Measurements from ENCODE around the gene MYH6. TPM values are rescaled to one million over a fixed set of nuclear protein-coding genes. Genes with fewer than 3 reads are reported as not detected.

Gene MYH6
- total and polyA plus RNA-seq, 2 donors (not counting 1 experiment from before 2014, with no cell fraction given) = not detected

DNA sequence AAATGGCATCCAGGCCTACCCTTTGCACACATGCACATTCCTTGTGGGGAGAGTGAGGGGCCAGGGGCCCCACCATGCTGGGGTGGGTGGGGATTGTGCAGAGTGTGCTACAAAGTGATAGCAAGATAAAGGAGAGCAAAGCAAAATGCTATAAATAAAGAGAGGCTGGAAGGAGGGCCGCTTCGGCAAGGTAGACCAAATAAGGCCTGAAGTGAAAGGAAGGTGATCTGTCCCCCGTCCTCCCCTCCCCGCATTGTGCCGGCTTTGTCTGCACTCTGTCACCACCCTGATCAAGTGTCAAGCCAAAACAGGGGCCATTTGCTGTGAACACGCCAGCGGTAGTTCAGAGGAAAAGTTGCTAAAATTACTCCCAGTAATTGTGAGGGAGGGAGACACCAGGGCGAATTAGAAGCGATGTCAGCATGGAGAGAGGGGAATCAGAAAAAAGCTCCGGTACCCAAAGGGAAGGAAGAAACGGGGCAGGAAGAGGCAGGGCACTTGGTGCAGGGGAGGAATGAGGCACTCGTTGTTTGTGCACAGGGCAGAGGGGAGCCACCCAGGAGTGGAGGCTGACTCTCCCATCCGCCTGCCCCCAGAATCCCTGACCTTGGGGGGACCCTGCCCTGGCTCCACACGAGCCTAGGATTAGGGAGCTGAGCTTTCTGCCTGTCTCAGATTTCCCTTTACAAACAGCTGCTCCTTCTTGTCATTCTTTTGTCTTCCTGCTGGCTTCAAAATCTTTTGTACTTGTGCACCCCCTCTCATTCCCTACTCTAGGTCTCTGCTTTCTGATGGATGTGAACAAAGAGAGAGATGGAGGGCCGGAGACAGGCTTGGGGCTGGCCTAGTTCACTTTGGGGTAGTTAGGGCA lies 30.3 kb upstream of the MYH6 start:
- Histone ChIP-seq H3K4me1 (ENCODE audit: control insufficient read depth, extremely low read depth, insufficient read depth, low read length) (no peaks in the 10 kb centered on the region), H3K4me3 (replicated peaks in 1 of 4; ENCODE audit: control extremely low read depth in 1 of 4, insufficient read depth in 1 of 4, low read depth in 3 of 4, low read length in 4 of 4) (no peak overlapping the region), H3K9ac (ENCODE audit: insufficient read depth, low read length) (no peak overlapping the region), H3K27ac (ENCODE audit: insufficient read depth, low read length) (no peak overlapping the region), H3K27me3 (ENCODE audit: control insufficient read depth, insufficient read depth, low read length) (peaks cover 5% of the 10 kb centered on the region), H3K79me2 (ENCODE audit: control insufficient read depth, insufficient read depth, low read length) (no peaks in the 10 kb centered on the region), H3K4me2 (ENCODE audit: extremely low read depth, insufficient read depth, low read length) (no peak overlapping the region), H3K9me3 (ENCODE audit: control insufficient read depth, insufficient read depth, low read depth, low read length) (no peaks in the 10 kb centered on the region), H3K36me3 (ENCODE audit: control insufficient read depth, insufficient read depth, low read length) (no peaks in the 10 kb centered on the region), H2AFZ (ENCODE audit: low read length) (no peak overlapping the region), H4K20me1 (ENCODE audit: control insufficient read depth, extremely low read depth, insufficient read depth, low read length) (no peaks in the 10 kb centered on the region)
- TF ChIP-seq, protein P1, sequence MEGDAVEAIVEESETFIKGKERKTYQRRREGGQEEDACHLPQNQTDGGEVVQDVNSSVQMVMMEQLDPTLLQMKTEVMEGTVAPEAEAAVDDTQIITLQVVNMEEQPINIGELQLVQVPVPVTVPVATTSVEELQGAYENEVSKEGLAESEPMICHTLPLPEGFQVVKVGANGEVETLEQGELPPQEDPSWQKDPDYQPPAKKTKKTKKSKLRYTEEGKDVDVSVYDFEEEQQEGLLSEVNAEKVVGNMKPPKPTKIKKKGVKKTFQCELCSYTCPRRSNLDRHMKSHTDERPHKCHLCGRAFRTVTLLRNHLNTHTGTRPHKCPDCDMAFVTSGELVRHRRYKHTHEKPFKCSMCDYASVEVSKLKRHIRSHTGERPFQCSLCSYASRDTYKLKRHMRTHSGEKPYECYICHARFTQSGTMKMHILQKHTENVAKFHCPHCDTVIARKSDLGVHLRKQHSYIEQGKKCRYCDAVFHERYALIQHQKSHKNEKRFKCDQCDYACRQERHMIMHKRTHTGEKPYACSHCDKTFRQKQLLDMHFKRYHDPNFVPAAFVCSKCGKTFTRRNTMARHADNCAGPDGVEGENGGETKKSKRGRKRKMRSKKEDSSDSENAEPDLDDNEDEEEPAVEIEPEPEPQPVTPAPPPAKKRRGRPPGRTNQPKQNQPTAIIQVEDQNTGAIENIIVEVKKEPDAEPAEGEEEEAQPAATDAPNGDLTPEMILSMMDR (conservative IDR thresholded peaks at IDR 0.05 in 1 of 2, IDR thresholded peaks at IDR 0.05 in 1 of 2; ENCODE audit: low read depth in 1 of 2, low read length in 2 of 2) = no peak
- TF ChIP-seq EZH2 (IDR thresholded peaks at IDR 0.05; ENCODE audit: low read length, missing control alignments) = no peak
- no peak for DNase-seq (ENCODE audit: low read depth in 2 of 2)

DNA sequence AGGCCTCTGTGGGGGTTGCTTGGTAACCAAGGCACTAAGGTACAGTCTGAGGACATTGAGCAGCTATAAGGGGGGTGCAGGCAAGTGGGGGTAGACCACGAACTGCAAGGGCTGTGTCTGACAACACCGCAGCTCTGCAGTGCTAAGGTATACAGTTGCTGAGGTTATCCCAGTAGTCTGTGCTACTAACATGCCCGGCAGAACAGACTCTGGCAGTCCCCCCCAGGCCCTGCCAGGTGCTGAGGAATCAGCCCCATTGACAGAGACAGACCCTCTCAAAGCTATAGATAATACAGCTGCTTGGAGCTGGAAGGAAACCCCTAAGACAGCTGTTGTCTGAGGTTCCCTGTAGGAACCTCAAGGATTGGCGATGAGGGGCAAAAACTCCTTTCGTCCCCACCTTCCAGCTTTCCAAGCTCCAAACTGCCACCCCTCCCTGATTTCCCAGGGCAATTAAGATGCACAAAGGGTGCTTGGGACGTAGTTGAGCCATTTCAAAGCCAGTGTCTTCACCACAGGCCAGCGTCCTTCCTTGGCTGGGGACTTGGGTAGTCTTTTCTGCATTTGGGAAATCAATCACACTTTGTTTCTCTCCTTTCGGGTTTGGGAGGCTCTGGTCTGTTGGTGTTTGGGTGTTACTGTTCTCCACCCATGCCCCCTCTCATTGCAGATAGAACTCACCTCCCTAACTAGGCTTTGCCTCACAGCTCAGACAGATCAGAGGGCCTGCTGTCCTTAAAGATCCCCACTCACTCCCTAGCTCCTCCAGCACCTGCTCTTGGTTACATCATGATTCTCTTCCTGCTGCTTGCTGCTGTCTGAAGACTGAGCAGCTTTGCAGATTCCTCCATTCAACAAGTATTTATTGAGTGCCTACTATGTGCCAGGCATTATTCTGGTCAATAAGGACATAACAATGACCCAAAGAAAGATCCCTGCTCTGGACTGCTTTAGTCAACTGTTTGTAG lies 29.3 kb upstream of the MYH6 start:
- no peak overlapping the region for H3K27ac ChIP-seq (ENCODE audit: insufficient read depth, low read length)
- H2AFZ ChIP-seq (ENCODE audit: low read length) = no peak overlapping the region
- no peak for TF ChIP-seq EZH2 (IDR thresholded peaks at IDR 0.05; ENCODE audit: low read length, missing control alignments)
- TF ChIP-seq, protein P1 (conservative IDR thresholded peaks at IDR 0.05 in 1 of 2, IDR thresholded peaks at IDR 0.05 in 1 of 2; ENCODE audit: low read depth in 1 of 2, low read length in 2 of 2) = no peak
- H3K27me3 ChIP-seq (ENCODE audit: control insufficient read depth, insufficient read depth, low read length) = peaks cover 5% of the 10 kb centered on the region
- H3K4me2 ChIP-seq (ENCODE audit: extremely low read depth, insufficient read depth, low read length) = no peak overlapping the region
- no peaks in the 10 kb centered on the region for H3K4me1 ChIP-seq (ENCODE audit: control insufficient read depth, extremely low read depth, insufficient read depth, low read length)
- H3K9ac ChIP-seq (ENCODE audit: insufficient read depth, low read length) = no peak overlapping the region
- DNase-seq (ENCODE audit: low read depth in 2 of 2) = no peak
- no peaks in the 10 kb centered on the region for H3K9me3 ChIP-seq (ENCODE audit: control insufficient read depth, insufficient read depth, low read depth, low read length)
- no peaks in the 10 kb centered on the region for H4K20me1 ChIP-seq (ENCODE audit: control insufficient read depth, extremely low read depth, insufficient read depth, low read length)
- H3K4me3 ChIP-seq (replicated peaks in 1 of 4; ENCODE audit: control extremely low read depth in 1 of 4, insufficient read depth in 1 of 4, low read depth in 3 of 4, low read length in 4 of 4) = no peak overlapping the region
- no peaks in the 10 kb centered on the region for H3K36me3 ChIP-seq (ENCODE audit: control insufficient read depth, insufficient read depth, low read length)
- H3K79me2 ChIP-seq (ENCODE audit: control insufficient read depth, insufficient read depth, low read length) = no peaks in the 10 kb centered on the region
